H1 (cell line): Measurements from ENCODE around the gene SMIM35. TPM values are rescaled to one million over a fixed set of nuclear protein-coding genes. Genes with fewer than 3 reads are reported as not detected.
A peak's percentile ranks its signal among the peaks of the same experiment; 100 is the strongest.

Source experiments
- CTCF ChIA-PET: fragments of 300-600 bp; sonication (Branson Sonifier 250); formaldehyde crosslinking; loops from one replicate; lab custom pipeline; 2021; ENCODE audit not compliant: partially characterized antibody; lab: Charles Lee
- POLR2A ChIA-PET: fragments of 300-600 bp; sonication (Branson Sonifier 250); formaldehyde crosslinking; loops from one replicate; lab custom pipeline; 2021; ENCODE audit warnings: inconsistent platforms; ENCODE audit not compliant: partially characterized antibody; lab: Charles Lee
- DNase-seq, 2 experiments: peaks; one replicate each; pipeline versions ENCODE4 v3.0.0 to v3.0.0-alpha.2; 2010 to 2022; ENCODE audit warnings: low spot score in 2 of 2, low read depth in 1 of 2, mixed read lengths in 1 of 2
- FAIRE-seq: peaks from 2 replicates; lab custom pipeline; 2011; peaks lifted over from hg19 to GRCh38; lab: Jason Lieb, UNC
- H2AFZ ChIP-seq: 2 replicates; pipeline ENCODE4 v1.8.1; 2012; ENCODE audit warnings: low read length, inconsistent platforms
- H2AK5ac ChIP-seq: 2 replicates; pipeline ENCODE4 v1.6.1; 2013; ENCODE audit warnings: low read depth, low read length
- H2BK120ac ChIP-seq: replicated peaks from 2 replicates; pipeline ENCODE3; 2013; ENCODE audit warnings: low read depth, low read length, inconsistent platforms
- H2BK12ac ChIP-seq: 2 replicates; pipeline ENCODE4 v1.6.1; 2013; ENCODE audit warnings: low read depth, low read length
- H2BK15ac ChIP-seq: 2 replicates; pipeline ENCODE4 v1.6.1; 2013; ENCODE audit warnings: low read length
- H2BK20ac ChIP-seq: 2 replicates; pipeline ENCODE4 v1.6.1; 2013; ENCODE audit warnings: low read length
- H2BK5ac ChIP-seq: 2 replicates; pipeline ENCODE4 v1.6.1; 2013; ENCODE audit warnings: low read depth, low read length
- H3K14ac ChIP-seq: 2 replicates; pipeline ENCODE4 v1.6.1; 2013; ENCODE audit warnings: inconsistent platforms; ENCODE audit not compliant: insufficient read length
- H3K18ac ChIP-seq: 2 replicates; pipeline ENCODE4 v1.6.1; 2013; ENCODE audit warnings: low read length; ENCODE audit errors: extremely low read depth
- H3K23ac ChIP-seq: 2 replicates; pipeline ENCODE4 v1.6.1; 2013; ENCODE audit warnings: inconsistent platforms; ENCODE audit not compliant: insufficient read length
- H3K23me2 ChIP-seq: 2 replicates; pipeline ENCODE4 v1.6.1; 2013; ENCODE audit warnings: low read depth, low read length
- H3K27ac ChIP-seq: 2 replicates; pipeline ENCODE4 v1.6.1; 2011; ENCODE audit warnings: low read depth, low read length, inconsistent platforms
- H3K27me3 ChIP-seq, 4 experiments: replicated peaks in 1 of 4; 1 replicate in 1 of 4; 2 replicates in 3 of 4; pipeline versions ENCODE4 v1.6.1 to v1.8.1; 2011 to 2013; ENCODE audit warnings: low read length in 3 of 4, mild to moderate bottlenecking in 3 of 4, inconsistent platforms in 2 of 4, mixed read lengths in 2 of 4, moderate library complexity in 1 of 4; ENCODE audit not compliant: control insufficient read depth in 3 of 4, insufficient read depth in 3 of 4; ENCODE audit errors: extremely low read depth in 1 of 4
- H3K36me3 ChIP-seq, 4 experiments: 2 replicates each; pipeline versions ENCODE4 v1.6.1 to v1.8.1; 2011 to 2013; ENCODE audit warnings: mild to moderate bottlenecking in 4 of 4, low read length in 3 of 4, moderate library complexity in 2 of 4, control low read depth in 1 of 4, inconsistent platforms in 1 of 4; ENCODE audit not compliant: insufficient read depth in 4 of 4, control insufficient read depth in 2 of 4
- H3K4ac ChIP-seq: replicated peaks from 2 replicates; pipeline ENCODE3; 2013; ENCODE audit warnings: low read length, low read depth, mixed read lengths, inconsistent platforms; ENCODE audit not compliant: insufficient read length
- H3K4me1 ChIP-seq, 4 experiments: replicated peaks in 1 of 4; 1 replicate in 1 of 4; 2 replicates in 3 of 4; pipeline versions ENCODE4 v1.6.1 to v1.8.1; 2011 to 2013; ENCODE audit warnings: low read length in 3 of 4, inconsistent platforms in 2 of 4, mixed read lengths in 1 of 4; ENCODE audit not compliant: insufficient read depth in 4 of 4, control insufficient read depth in 3 of 4
- H3K4me2 ChIP-seq, 2 experiments: 2 replicates each; pipeline versions ENCODE4 v1.6.1 to v1.8.1; 2011 to 2013; ENCODE audit warnings: low read depth in 2 of 2, low read length in 2 of 2, control low read depth in 1 of 2, inconsistent platforms in 1 of 2, mild to moderate bottlenecking in 1 of 2; ENCODE audit not compliant: insufficient read depth in 1 of 2
- H3K4me3 ChIP-seq, 4 experiments: fragments of 200-600, 300-600 bp in 1 of 4; sonication (generic), shearing (Covaris generic), sonication (Bioruptor Twin) in 1 of 4; 2 replicates each; pipeline versions ENCODE4 v1.5.1 to v1.8.1; 2011 to 2016; ENCODE audit warnings: low read length in 4 of 4, low read depth in 3 of 4, control low read depth in 2 of 4, inconsistent platforms in 2 of 4, mild to moderate bottlenecking in 2 of 4, mixed read lengths in 1 of 4, moderate library complexity in 1 of 4; ENCODE audit not compliant: insufficient read depth in 2 of 4; ENCODE audit errors: extremely low read depth in 1 of 4
- H3K56ac ChIP-seq: replicated peaks from 2 replicates; pipeline ENCODE3; 2013; ENCODE audit warnings: low read depth, mild to moderate bottlenecking, mixed read lengths, low read length, inconsistent platforms; ENCODE audit not compliant: insufficient read length
- H3K79me1 ChIP-seq: 2 replicates; pipeline ENCODE4 v1.6.1; 2013; ENCODE audit warnings: low read depth, low read length, control low read depth
- H3K79me2 ChIP-seq, 2 experiments: 2 replicates each; pipeline versions ENCODE4 v1.6.1 to v1.8.1; 2012 to 2013; ENCODE audit warnings: low read length in 2 of 2, mild to moderate bottlenecking in 2 of 2, inconsistent platforms in 1 of 2; ENCODE audit not compliant: insufficient read depth in 2 of 2, control insufficient read depth in 1 of 2
- H3K9ac ChIP-seq, 4 experiments: replicated peaks in 1 of 4; 1 replicate in 1 of 4; 2 replicates in 3 of 4; pipeline versions ENCODE4 v1.6.1 to v1.8.1; 2011 to 2013; ENCODE audit warnings: low read depth in 3 of 4, low read length in 3 of 4, control low read depth in 2 of 4, mild to moderate bottlenecking in 2 of 4, moderate library complexity in 2 of 4, inconsistent platforms in 1 of 4; ENCODE audit errors: extremely low read depth in 1 of 4
- H3K9me3 ChIP-seq, 2 experiments: 2 replicates each; pipeline versions ENCODE4 v1.6.1 to v1.8.1; 2012 to 2013; ENCODE audit warnings: mild to moderate bottlenecking in 2 of 2, moderate library complexity in 2 of 2, control low read depth in 1 of 2, inconsistent platforms in 1 of 2, low read depth in 1 of 2, low read length in 1 of 2, mixed read lengths in 1 of 2; ENCODE audit not compliant: insufficient read depth in 2 of 2
- H4K20me1 ChIP-seq, 2 experiments: replicated peaks in 1 of 2; 2 replicates each; pipeline versions ENCODE3 to v1.8.1; 2011 to 2013; ENCODE audit warnings: inconsistent platforms in 2 of 2, low read length in 2 of 2, mild to moderate bottlenecking in 1 of 2; ENCODE audit not compliant: insufficient read depth in 2 of 2, control insufficient read depth in 1 of 2
- H4K5ac ChIP-seq: 2 replicates; pipeline ENCODE4 v1.6.1; 2013; ENCODE audit warnings: low read length, low read depth, mixed read lengths, inconsistent platforms; ENCODE audit not compliant: insufficient read length
- H4K8ac ChIP-seq: 2 replicates; pipeline ENCODE4 v1.8.0; 2013; ENCODE audit warnings: mild to moderate bottlenecking, moderate library complexity, low read length, inconsistent platforms; ENCODE audit not compliant: insufficient read depth; ENCODE audit errors: extremely low read depth
- H4K91ac ChIP-seq: replicated peaks from 2 replicates; pipeline ENCODE3; 2013; ENCODE audit warnings: low read length, mixed read lengths, inconsistent platforms; ENCODE audit not compliant: insufficient read length
- GTF2F1 ChIP-seq: IDR thresholded peaks from 2 replicates; pipeline ENCODE4 v1.6.1; 2012; ENCODE audit warnings: low read depth, low read length, improper control_type of control experiment, borderline replicate concordance
- POU5F1 ChIP-seq: IDR thresholded peaks from 2 replicates; pipeline ENCODE4 v1.6.1; 2011; ENCODE audit warnings: low read depth, mild to moderate bottlenecking, low read length, moderate library complexity
- RNF2 ChIP-seq: fragments of 200-900, 300-1000 bp; sonication (generic); IDR thresholded peaks from 2 replicates; pipeline ENCODE4 v1.7.1; 2016; ENCODE audit warnings: borderline replicate concordance, low read depth, mild to moderate bottlenecking, antibody characterized with exemption, low read length; ENCODE audit not compliant: poor library complexity, severe bottlenecking; ENCODE audit errors: missing control alignments
- RXRA ChIP-seq: IDR thresholded peaks from 2 replicates; pipeline ENCODE4 v1.6.1; 2011; ENCODE audit warnings: low read depth, mild to moderate bottlenecking, low read length, moderate library complexity; ENCODE audit not compliant: insufficient read depth
- TAF1 ChIP-seq: IDR thresholded peaks from 2 replicates; pipeline ENCODE4 v1.6.1; 2011; ENCODE audit warnings: mild to moderate bottlenecking, low read depth, low read length
- WGBS, 2 experiments: shearing (Covaris generic) in 1 of 2; methylation state at CpG; one replicate each; pipeline versions ENCODE4 v1.1.6 to v1.1.7; 2013 to 2015; ENCODE audit warnings: low lambda C conversion rate in 2 of 2, mixed read lengths in 2 of 2, inconsistent platforms in 1 of 2, low coverage in 1 of 2, missing lambda C conversion rate in 1 of 2; ENCODE audit not compliant: insufficient replicate concordance in 2 of 2, insufficient coverage in 1 of 2, insufficient read length in 1 of 2; ENCODE audit errors: extremely low coverage in 1 of 2, missing lambda C conversion rate in 1 of 2; 5-methylcytosine and 5-hydroxymethylcytosine counted together
- polyA plus RNA-seq, 7 experiments: library from polyadenylated mRNA; depleted of rRNA in 3 of 7; stranded (reverse) in 5 of 7; unstranded in 2 of 7; fragments of >200 nt in 5 of 7; fragments of 200-250 nt in 2 of 7; gene quantifications; 1 replicate in 5 of 7; 2 replicates in 1 of 7; 4 replicates in 1 of 7; pipeline versions ENCODE4 v1.2.1 to v1.2.3, GENCODE V29; 2011 to 2013; ENCODE audit warnings: missing spikeins in 2 of 7, mixed read lengths in 2 of 7
- total RNA-seq: library from RNA; stranded (reverse); fragmentation: NEBNext Ultra II Directional; extraction: Animal tissue kit (Norgen Biotek cat#: 25700); gene quantifications from 2 replicates; pipeline ENCODE4 v1.2.1, GENCODE V29; 2021

SMIM35 gene
- total and polyA plus RNA-seq, 2 of the 8 experiments (the other 6 are each of a cell fraction or from before 2014, with no cell fraction given), result not detected

DNA sequence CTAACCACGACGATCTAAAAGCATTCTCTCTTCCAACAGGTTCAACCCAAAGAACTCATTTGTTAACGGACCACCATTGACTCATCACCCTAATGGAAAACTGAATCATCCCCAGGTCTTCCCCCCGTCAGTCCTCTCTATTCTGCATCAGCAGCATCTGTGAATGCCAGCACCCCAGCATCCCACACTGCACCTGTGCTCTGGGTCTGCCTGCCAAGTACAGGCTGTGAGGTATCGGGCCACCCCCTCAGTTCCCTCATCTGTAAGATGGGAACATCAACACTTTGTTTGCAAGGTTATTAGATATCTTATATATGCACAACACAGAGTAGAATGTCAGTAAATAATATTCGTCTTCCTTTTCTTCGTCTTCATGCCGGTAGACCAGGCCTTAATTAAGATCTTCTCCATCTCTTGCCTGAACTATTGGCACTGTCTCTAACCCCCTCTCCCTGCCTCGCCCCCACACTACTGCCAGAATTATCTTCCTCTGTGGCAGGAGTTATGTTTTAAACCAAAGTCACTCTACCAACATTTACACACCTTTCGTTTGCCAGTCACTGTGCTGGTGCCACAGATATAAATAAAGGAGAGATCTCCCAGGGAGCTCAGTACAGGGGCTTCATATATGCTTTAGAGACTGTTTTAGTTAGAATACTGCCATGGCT lies 17.7 kb downstream of the SMIM35 start:
- 91% methylated on average over 10 of the region's 10 CpGs; no CpG with 5 or more reads in 1 of the 2 experiments for WGBS, 2 experiments
- Histone ChIP-seq H3K79me2 (no peaks in the 10 kb centered on the region), H2BK12ac (no peak overlapping the region), H3K23ac (no peak overlapping the region), H4K8ac (no peak overlapping the region), H3K56ac (no peak overlapping the region), H3K4me3 (no peak overlapping the region), H3K79me1 (no peaks in the 10 kb centered on the region), H2AK5ac (no peak overlapping the region), H3K27me3 (no peaks in the 10 kb centered on the region), H3K14ac (no peak overlapping the region), H2BK15ac (no peak overlapping the region), H3K4ac (no peak overlapping the region), H3K18ac (no peak overlapping the region), H3K36me3 (no peaks in the 10 kb centered on the region), H2AFZ (no peak overlapping the region), H2BK120ac (no peak overlapping the region), H3K23me2 (no peaks in the 10 kb centered on the region), H4K5ac (no peak overlapping the region), H3K27ac (no peak overlapping the region), H2BK20ac (0 out of 2 replicates have a peak overlapping the region, but pooled peaks have one; percentile 6), H3K4me1 (peaks cover 0 to 6% (median 3%) of the 10 kb centered on the region in 4 experiments; a peak in 3 of 7 replicates), H3K9ac (no peak overlapping the region), H4K91ac (no peak overlapping the region), H4K20me1 (no peaks in the 10 kb centered on the region), H3K4me2 (no peak overlapping the region), H3K9me3 (no peaks in the 10 kb centered on the region), H2BK5ac (no peak overlapping the region)
- FAIRE-seq, result no peak
- ChIA-PET CTCF (interaction anchor here (0.7 to 3.3 kb wide), 12 partner anchors 10 to 622 kb away, joined by 3 to 18 read pairs (median 3); no protein-coding TSS in a partner anchor), POLR2A (no interaction called here)
- DNase-seq, result no peak
- TF ChIP-seq TAF1 (no peak), RXRA (no peak), RNF2 (no peak), POU5F1 (no peak), GTF2F1 (no peak)
